Measurements from ENCODE around the gene SLC7A4. TPM values are rescaled to one million over a fixed set of nuclear protein-coding genes. Genes with fewer than 3 reads are reported as not detected.

Gene SLC7A4
- total and polyA plus RNA-seq, 2 donors (not counting 1 experiment from before 2014, with no cell fraction given): not detected

DNA sequence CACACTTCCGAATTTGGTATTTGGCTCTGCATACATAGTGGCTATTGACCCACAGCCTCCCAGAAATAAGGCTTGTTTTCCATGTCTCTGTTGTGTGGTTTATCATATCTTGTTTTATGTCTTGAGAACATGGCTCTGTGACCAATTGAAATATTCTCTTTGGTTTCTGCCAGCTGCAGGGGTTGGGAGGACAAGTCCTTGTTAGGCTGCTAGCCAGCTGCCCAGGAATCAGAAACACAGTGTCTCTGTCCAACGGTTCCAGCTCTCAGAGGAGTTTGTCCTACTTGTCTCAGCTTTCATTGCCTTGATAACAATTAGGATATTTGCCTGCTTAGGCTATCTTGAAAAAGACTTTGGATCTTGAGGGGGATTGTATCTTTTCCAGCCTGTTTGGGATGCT lies 6.0 kb upstream of the SLC7A4 start:
- Histone ChIP-seq H3K27ac (ENCODE audit: low read length in 2 of 2) (no peak overlapping the region), H3K9me3 (ENCODE audit: control extremely low read depth in 1 of 3, control insufficient read depth in 2 of 3, insufficient read depth in 1 of 3, low read length in 2 of 3) (no peaks in the 10 kb centered on the region), H3K4me3 (ENCODE audit: control extremely low read depth in 1 of 5, extremely low read depth in 1 of 5, insufficient read depth in 1 of 5, low read depth in 2 of 5, low read length in 4 of 5) (no peak overlapping the region), H3K9ac (ENCODE audit: low read length) (no peak overlapping the region), H3K4me1 (ENCODE audit: control insufficient read depth in 2 of 2, insufficient read depth in 2 of 2, low read length in 2 of 2) (peaks cover 1% of the 10 kb centered on the region in 2 donors), H2AFZ (ENCODE audit: insufficient read depth, low read depth, low read length, poor library complexity, severe bottlenecking) (no peak overlapping the region), H3K27me3 (replicated peaks in 1 of 4; ENCODE audit: control extremely low read depth in 1 of 4, control insufficient read depth in 3 of 4, insufficient read depth in 4 of 4, low read length in 3 of 4) (peaks cover 0 to 10% (median 4%) of the 10 kb centered on the region in 4 experiments), H3K36me3 (replicated peaks in 1 of 2; ENCODE audit: control extremely low read depth in 1 of 2, control insufficient read depth in 1 of 2, extremely low read depth in 1 of 2, insufficient read depth in 2 of 2, low read length in 1 of 2) (no peaks in the 10 kb centered on the region), H3K4me2 (replicated peaks; ENCODE audit: low read depth, low read length, poor library complexity, severe bottlenecking) (no peak overlapping the region), H3K79me2 (ENCODE audit: control insufficient read depth, insufficient read depth, low read length) (no peaks in the 10 kb centered on the region), H4K20me1 (ENCODE audit: control insufficient read depth, insufficient read depth, low read length, poor library complexity, severe bottlenecking) (no peaks in the 10 kb centered on the region)
- intact Hi-C loops (cut with micrococcal nuclease): no loop called here
- DNase-seq: no peak
- ATAC-seq (ENCODE audit: low read depth): no peak
- Mint-ChIP-seq H3K27ac (no peak overlapping the region), H3K4me1 (peaks cover 1% of the 10 kb centered on the region), H3K9me3 (ENCODE audit: insufficient read depth) (no peaks in the 10 kb centered on the region), H3K4me3 (no peak overlapping the region), H3K27me3 (peaks cover 25% of the 10 kb centered on the region)
- CTCF ChIA-PET: no interaction called here
- 64% methylated on average over 2 of the region's 2 CpGs for WGBS (ENCODE audit: insufficient coverage)
- POLR2A ChIA-PET: no interaction called here
- TF ChIP-seq EZH2 (IDR thresholded peaks at IDR 0.05; ENCODE audit: borderline replicate concordance, insufficient read depth, low read depth, low read length, poor library complexity, severe bottlenecking) (no peak), CTCF (IDR thresholded peaks at IDR 0.05) (no peak)

GRCh38 chr22:21034989-21035388 lies 2.6 kb upstream of the SLC7A4 start:
- ChIA-PET CTCF (no interaction called here), POLR2A (no interaction called here)
- no peaks in the 10 kb centered on the region for H3K9me3 Mint-ChIP-seq (ENCODE audit: insufficient read depth)
- ATAC-seq (ENCODE audit: low read depth): no peak
- H3K79me2 ChIP-seq (ENCODE audit: control insufficient read depth, insufficient read depth, low read length): no peaks in the 10 kb centered on the region
- DNase-seq: no peak
- H3K9me3 ChIP-seq (ENCODE audit: control extremely low read depth in 1 of 3, control insufficient read depth in 2 of 3, insufficient read depth in 1 of 3, low read length in 2 of 3): peaks cover 0 to 3% (median 0%) of the 10 kb centered on the region in 3 donors
- no peak overlapping the region for H3K4me3 ChIP-seq (ENCODE audit: control extremely low read depth in 1 of 5, extremely low read depth in 1 of 5, insufficient read depth in 1 of 5, low read depth in 2 of 5, low read length in 4 of 5)
- H3K27me3 Mint-ChIP-seq: peaks cover 37% of the 10 kb centered on the region
- H3K4me2 ChIP-seq (replicated peaks; ENCODE audit: low read depth, low read length, poor library complexity, severe bottlenecking): no peak overlapping the region
- peaks cover 3 to 6% of the 10 kb centered on the region in 2 donors for H3K4me1 ChIP-seq (ENCODE audit: control insufficient read depth in 2 of 2, insufficient read depth in 2 of 2, low read length in 2 of 2)
- H3K27me3 ChIP-seq (replicated peaks in 1 of 4; ENCODE audit: control extremely low read depth in 1 of 4, control insufficient read depth in 3 of 4, insufficient read depth in 4 of 4, low read length in 3 of 4): peaks cover 0 to 27% (median 12%) of the 10 kb centered on the region in 4 experiments
- H3K27ac Mint-ChIP-seq: no peak overlapping the region
- no peak overlapping the region for H3K9ac ChIP-seq (ENCODE audit: low read length)
- H3K4me1 Mint-ChIP-seq: peaks cover 1% of the 10 kb centered on the region
- no peaks in the 10 kb centered on the region for H4K20me1 ChIP-seq (ENCODE audit: control insufficient read depth, insufficient read depth, low read length, poor library complexity, severe bottlenecking)
- no peak overlapping the region for H3K4me3 Mint-ChIP-seq
- 100% methylated on average over 1 of the region's 3 CpGs for WGBS (ENCODE audit: insufficient coverage)
- H3K27ac ChIP-seq (ENCODE audit: low read length in 2 of 2): no peak overlapping the region
- no peaks in the 10 kb centered on the region for H3K36me3 ChIP-seq (replicated peaks in 1 of 2; ENCODE audit: control extremely low read depth in 1 of 2, control insufficient read depth in 1 of 2, extremely low read depth in 1 of 2, insufficient read depth in 2 of 2, low read length in 1 of 2)
- no peak for TF ChIP-seq EZH2 (IDR thresholded peaks at IDR 0.05; ENCODE audit: borderline replicate concordance, insufficient read depth, low read depth, low read length, poor library complexity, severe bottlenecking)
- TF ChIP-seq CTCF (IDR thresholded peaks at IDR 0.05): no peak
- intact Hi-C loops (cut with micrococcal nuclease): no loop called here
- no peak overlapping the region for H2AFZ ChIP-seq (ENCODE audit: insufficient read depth, low read depth, low read length, poor library complexity, severe bottlenecking)

Data from B cell (primary cell).